Skeletal muscle tissue (tissue), 4 donors: Measurements from ENCODE around the gene CNPY4. TPM values are rescaled to one million over a fixed set of nuclear protein-coding genes. Genes with fewer than 3 reads are reported as not detected.

Experiments
- H3K27ac ChIP-seq: one replicate; pipeline ENCODE4 v1.7.0; 2013; ENCODE audit warnings: mild to moderate bottlenecking, low read depth, low read length, inconsistent platforms
- H3K27me3 ChIP-seq, 3 donors: one replicate each; pipeline ENCODE4 v1.7.0; 2013; ENCODE audit warnings: low read length in 3 of 3; ENCODE audit not compliant: control insufficient read depth in 3 of 3, insufficient read depth in 3 of 3
- H3K36me3 ChIP-seq, 3 donors: one replicate each; pipeline ENCODE4 v1.7.0; 2013; ENCODE audit warnings: low read length in 3 of 3; ENCODE audit not compliant: control insufficient read depth in 3 of 3, insufficient read depth in 3 of 3
- H3K4me1 ChIP-seq, 3 donors: one replicate each; pipeline ENCODE4 v1.7.0; 2013; ENCODE audit warnings: low read length in 3 of 3, mild to moderate bottlenecking in 3 of 3; ENCODE audit not compliant: control insufficient read depth in 3 of 3, insufficient read depth in 3 of 3
- H3K4me3 ChIP-seq, 3 donors: one replicate each; pipeline ENCODE4 v1.7.0; 2013; ENCODE audit warnings: low read length in 3 of 3
- H3K9ac ChIP-seq, 3 donors: one replicate each; pipeline ENCODE4 v1.7.0; 2013; ENCODE audit warnings: low read length in 3 of 3, mild to moderate bottlenecking in 3 of 3, moderate library complexity in 2 of 3, low read depth in 1 of 3
- H3K9me3 ChIP-seq, 3 donors: one replicate each; pipeline ENCODE4 v1.7.0; 2013; ENCODE audit warnings: low read length in 3 of 3; ENCODE audit not compliant: control insufficient read depth in 3 of 3
- total RNA-seq: library from RNA; depleted of rRNA; stranded (reverse); fragments of >200 nt; gene quantifications from one replicate; pipeline ENCODE4 v1.2.3, GENCODE V29; 2014
- donor health status: Osteomylitis.

Gene CNPY4
- total RNA-seq, 1 donor from 2014 or later = 25.6 TPM

- H3K9ac ChIP-seq = no peak overlapping the region
- no peak overlapping the region for H3K27ac ChIP-seq
- peaks cover 11 to 21% (median 20%) of the 10 kb centered on the region in 3 donors for H3K27me3 ChIP-seq
Measured at GRCh38 chr7:100163006-100163531, 43.6 kb downstream of the CNPY4 start.

GRCh38 chr7:100163871-100164270 is 44.4 kb downstream of the CNPY4 start:
- H3K27ac ChIP-seq = no peak overlapping the region
- H3K27me3 ChIP-seq = peaks cover 11 to 28% (median 22%) of the 10 kb centered on the region in 3 donors
- H3K9me3 ChIP-seq = no peaks in the 10 kb centered on the region
- H3K9ac ChIP-seq = no peak overlapping the region
- H3K36me3 ChIP-seq = no peaks in the 10 kb centered on the region
- H3K4me1 ChIP-seq = peaks cover 16 to 23% (median 18%) of the 10 kb centered on the region in 3 donors
- H3K4me3 ChIP-seq = no peak overlapping the region

More at GRCh38 chr7:100163006-100163531, 43.6 kb downstream of the CNPY4 start:
- H3K4me1 ChIP-seq = peaks cover 8 to 19% (median 16%) of the 10 kb centered on the region in 3 donors
- H3K4me3 ChIP-seq = no peak overlapping the region
- no peaks in the 10 kb centered on the region for H3K36me3 ChIP-seq
- H3K9me3 ChIP-seq = no peaks in the 10 kb centered on the region

GRCh38 chr7:100166317-100166940 is 47.0 kb downstream of the CNPY4 start:
- no peak overlapping the region for H3K4me3 ChIP-seq
- H3K27me3 ChIP-seq = peaks cover 18 to 36% (median 33%) of the 10 kb centered on the region in 3 donors
- no peak overlapping the region for H3K9ac ChIP-seq
- no peaks in the 10 kb centered on the region for H3K9me3 ChIP-seq
- H3K27ac ChIP-seq = no peak overlapping the region
- peaks cover 14 to 21% (median 16%) of the 10 kb centered on the region in 3 donors for H3K4me1 ChIP-seq
- no peaks in the 10 kb centered on the region for H3K36me3 ChIP-seq

- peaks cover 23 to 40% (median 37%) of the 10 kb centered on the region in 3 donors for H3K27me3 ChIP-seq
- no peak overlapping the region for H3K27ac ChIP-seq
- H3K4me3 ChIP-seq = peak overlapping the region; percentile 29 to 72 (median 60)
- peak overlapping the region; percentile 22 to 27 (median 25) for H3K9ac ChIP-seq
- no peaks in the 10 kb centered on the region for H3K9me3 ChIP-seq
- peaks cover 14 to 21% (median 16%) of the 10 kb centered on the region in 3 donors for H3K4me1 ChIP-seq
- no peaks in the 10 kb centered on the region for H3K36me3 ChIP-seq
Measured at GRCh38 chr7:100166970-100167911, 47.8 kb downstream of the CNPY4 start.

- Histone ChIP-seq H3K27ac (peak overlapping the region; percentile 44), H3K36me3 (no peaks in the 10 kb centered on the region), H3K4me3 (peak overlapping the region; percentile 60 to 72 (median 72)), H3K9me3 (no peaks in the 10 kb centered on the region), H3K27me3 (peaks cover 23 to 40% (median 37%) of the 10 kb centered on the region in 3 donors), H3K4me1 (peaks cover 14 to 21% (median 16%) of the 10 kb centered on the region in 3 donors), H3K9ac (peak overlapping the region; percentile 55 to 77 (median 69))
Measured at GRCh38 chr7:100167912-100168323, 48.5 kb downstream of the CNPY4 start.

- Histone ChIP-seq H3K4me1 (peaks cover 14 to 21% (median 16%) of the 10 kb centered on the region in 3 donors), H3K27ac (no peak overlapping the region), H3K4me3 (no peak overlapping the region), H3K9me3 (no peaks in the 10 kb centered on the region), H3K36me3 (no peaks in the 10 kb centered on the region), H3K27me3 (peaks cover 23 to 44% (median 40%) of the 10 kb centered on the region in 3 donors), H3K9ac (no peak overlapping the region)
Measured at GRCh38 chr7:100169147-100169850, 49.9 kb downstream of the CNPY4 start.

GRCh38 chr7:100170101-100170897 is 50.9 kb downstream of the CNPY4 start:
- peaks cover 23 to 49% (median 40%) of the 10 kb centered on the region in 3 donors for H3K27me3 ChIP-seq
- no peak overlapping the region for H3K4me3 ChIP-seq

GRCh38 chr7:100171087-100171681 is 51.8 kb downstream of the CNPY4 start:
- H3K27ac ChIP-seq = no peak overlapping the region
- peak overlapping the region in 1 of 3 donors; percentile 22 for H3K4me3 ChIP-seq
- H3K9me3 ChIP-seq = no peaks in the 10 kb centered on the region
- H3K4me1 ChIP-seq = peaks cover 14 to 21% (median 16%) of the 10 kb centered on the region in 3 donors
- H3K27me3 ChIP-seq = peaks cover 23 to 47% (median 39%) of the 10 kb centered on the region in 3 donors
- H3K36me3 ChIP-seq = no peaks in the 10 kb centered on the region
- no peak overlapping the region for H3K9ac ChIP-seq

More at GRCh38 chr7:100170101-100170897, 50.9 kb downstream of the CNPY4 start:
- Histone ChIP-seq H3K4me1 (peaks cover 14 to 21% (median 16%) of the 10 kb centered on the region in 3 donors), H3K27ac (no peak overlapping the region), H3K36me3 (no peaks in the 10 kb centered on the region), H3K9ac (no peak overlapping the region), H3K9me3 (no peaks in the 10 kb centered on the region)
